GM21360 (cell line): Measurements from ENCODE around the gene SERTAD1.
"Not testable (repeated sequence)": the region's sequence is repeated elsewhere in the genome, so short reads cannot be mapped to it uniquely, and the experiment has no call there.

Experiments used
- ATAC-seq: cut with Tn5 transposase; IDR thresholded peaks from one replicate; pipeline ENCODE4 v1.9.1; 2021; ENCODE audit warnings: mild to moderate bottlenecking, moderate library complexity; ENCODE audit not compliant: unreplicated experiment

Gene SERTAD1

GRCh38 chr19:40422748-40423566 lies 2.8 kb downstream of the SERTAD1 start:
- no peak for ATAC-seq

- ATAC-seq, result no peak
Observed at GRCh38 chr19:40421993-40422747, 3.6 kb downstream of the SERTAD1 start.

- no peak for ATAC-seq
Observed at GRCh38 chr19:40420766-40421765, 4.7 kb downstream of the SERTAD1 start.

GRCh38 chr19:40420451-40420765 lies 5.4 kb downstream of the SERTAD1 start:
- no peak for ATAC-seq

GRCh38 chr19:40419780-40420179 lies 6.0 kb downstream of the SERTAD1 start:
- ATAC-seq, result no peak

GRCh38 chr19:40419066-40419612 lies 6.7 kb downstream of the SERTAD1 start:
- no peak for ATAC-seq

GRCh38 chr19:40418040-40418439 lies 7.8 kb downstream of the SERTAD1 start:
- no peak for ATAC-seq

GRCh38 chr19:40417643-40417981 lies 8.2 kb downstream of the SERTAD1 start:
- ATAC-seq, result no peak

GRCh38 chr19:40416918-40417642 lies 8.7 kb downstream of the SERTAD1 start:
- no peak for ATAC-seq

GRCh38 chr19:40415768-40416167 lies 10.0 kb downstream of the SERTAD1 start:
- ATAC-seq, result no peak

- ATAC-seq, result no peak
Observed at GRCh38 chr19:40414542-40415535, 11.0 kb downstream of the SERTAD1 start.

- no peak for ATAC-seq
Observed at GRCh38 chr19:40413291-40413845, 12.4 kb downstream of the SERTAD1 start, which contains the start of gene PRX. Gene PRX (minus strand): TSS chr19:40413378. CDS start chr19:40407932, 5,446 bp downstream.

GRCh38 chr19:40412866-40413265 lies 12.9 kb downstream of the SERTAD1 start:
- no peak for ATAC-seq

- ATAC-seq, result no peak
Observed at GRCh38 chr19:40411958-40412499, 13.8 kb downstream of the SERTAD1 start.

- no peak for ATAC-seq
Observed at GRCh38 chr19:40411125-40411842, 14.5 kb downstream of the SERTAD1 start.

- no peak for ATAC-seq
Observed at GRCh38 chr19:40410030-40410389, 15.8 kb downstream of the SERTAD1 start.

- ATAC-seq, result not testable (repeated sequence)
Observed at GRCh38 chr19:40408598-40408925, 17.2 kb downstream of the SERTAD1 start.
